Esophagus mucosa (tissue), 1 donor: ENCODE data around the gene SRCAP. TPM values are rescaled to one million over a fixed set of nuclear protein-coding genes. Genes with fewer than 3 reads are reported as not detected.
"Not testable (repeated sequence)": the region's sequence is repeated elsewhere in the genome, so short reads cannot be mapped to it uniquely, and the experiment has no call there.

Experiments used
- ATAC-seq: fragments of 200-7000 bp; cut with Tn5 transposase; one replicate; pipeline ENCODE4 v1.9.1; 2020
- total RNA-seq: library from RNA; stranded (reverse); gene quantifications from one replicate; pipeline ENCODE4 v1.2.4, GENCODE V29; 2023
- donor health status: DM: yes; HTN: yes; CAD: no.

The SRCAP gene
- total RNA-seq, 1 donor from 2014 or later = 29.5 TPM

DNA sequence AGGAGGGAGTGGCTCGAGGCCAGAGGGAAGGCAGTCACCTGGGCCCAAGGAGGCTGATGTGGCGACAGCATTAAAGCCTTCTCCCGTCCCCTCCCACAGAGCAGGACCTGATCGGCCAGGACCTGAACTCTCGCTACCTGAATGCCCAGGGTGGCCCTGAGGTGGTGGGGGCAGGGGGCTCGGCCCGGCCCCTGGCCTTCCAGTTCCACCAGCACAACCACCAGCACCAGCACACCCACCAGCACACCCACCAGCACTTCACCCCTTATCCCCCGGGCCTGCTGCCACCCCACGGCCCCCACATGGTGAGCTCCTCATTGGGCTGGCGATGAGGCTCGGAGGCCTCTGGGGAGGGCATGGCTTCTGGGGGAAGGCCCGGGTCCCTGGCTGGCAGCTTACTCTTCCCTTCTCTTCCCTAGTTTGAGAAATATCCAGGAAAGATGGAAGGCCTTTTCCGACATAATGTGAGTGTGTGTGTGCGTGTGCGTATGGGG, 34.3 kb upstream of the SRCAP start:
- no peak for ATAC-seq

DNA sequence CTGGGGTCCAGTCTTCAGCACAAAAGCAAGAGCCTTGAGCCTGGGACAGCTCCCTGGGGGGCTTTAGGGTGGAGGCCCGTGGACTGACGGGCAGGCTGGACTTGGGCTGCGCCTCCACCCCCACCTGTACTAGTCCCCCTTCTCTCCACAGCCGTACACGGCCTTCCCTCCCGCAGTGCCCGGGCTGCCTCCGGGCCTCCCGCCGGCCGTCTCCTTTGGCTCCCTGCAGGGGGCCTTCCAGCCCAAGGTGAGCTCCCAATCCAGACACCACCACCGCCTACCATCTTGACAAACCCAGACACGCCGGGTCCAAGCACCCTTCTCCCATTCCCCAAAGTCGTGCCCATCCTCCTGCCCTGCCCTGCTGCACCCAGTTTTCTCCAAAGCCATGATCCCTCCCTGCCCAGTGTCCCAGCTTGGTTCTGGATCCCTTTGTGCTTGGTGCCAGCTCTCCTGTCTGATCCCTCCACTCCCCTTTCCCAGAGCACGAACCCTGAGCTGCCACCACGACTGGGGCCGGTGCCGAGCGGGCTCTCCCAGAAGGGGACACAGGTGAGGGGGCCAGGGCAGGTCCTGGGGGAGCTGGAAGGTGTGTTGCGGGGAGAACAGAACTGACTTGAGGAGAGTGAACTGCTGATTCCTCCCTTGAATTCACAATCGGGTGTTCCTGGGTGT, 33.7 kb upstream of the SRCAP start:
- ATAC-seq = no peak

DNA sequence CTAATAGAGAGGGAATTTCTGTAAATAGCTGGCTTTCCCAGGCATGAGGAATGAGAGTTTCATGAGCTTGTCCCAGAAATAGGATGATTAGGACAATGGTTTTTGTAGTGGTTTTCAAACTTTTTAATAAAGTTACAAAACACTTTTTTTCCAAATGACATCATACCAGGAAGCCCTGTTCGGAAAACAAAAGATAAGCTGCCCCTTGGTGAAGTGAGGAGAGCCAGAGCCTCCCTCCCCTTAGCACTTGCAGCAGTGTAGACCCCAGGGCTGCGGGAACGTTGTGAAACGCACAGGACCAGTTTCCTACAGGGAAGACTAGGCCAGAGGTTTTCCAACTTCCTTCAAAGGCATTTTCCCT, 33.2 kb upstream of the SRCAP start:
- ATAC-seq = no peak

DNA sequence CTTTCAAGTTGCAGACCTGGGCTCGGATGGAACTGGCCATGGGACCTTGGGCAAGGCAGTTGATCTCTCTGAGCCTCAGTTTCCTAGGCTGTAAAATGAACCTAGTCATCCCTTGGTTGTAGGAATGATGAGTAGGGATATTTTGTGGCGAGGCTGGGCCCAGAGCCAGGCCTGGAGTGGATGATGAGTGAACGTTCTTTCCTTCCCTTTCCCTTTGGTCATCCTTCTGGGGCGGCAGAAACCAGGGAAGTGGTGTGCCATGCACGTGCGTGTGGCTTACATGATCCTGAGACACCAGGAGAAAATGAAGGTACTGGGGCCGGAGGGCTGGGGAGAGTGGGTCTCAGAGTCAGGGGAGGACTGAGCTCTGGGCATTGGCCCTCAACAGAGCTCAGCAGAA, 32.3 kb upstream of the SRCAP start:
- no peak for ATAC-seq

DNA sequence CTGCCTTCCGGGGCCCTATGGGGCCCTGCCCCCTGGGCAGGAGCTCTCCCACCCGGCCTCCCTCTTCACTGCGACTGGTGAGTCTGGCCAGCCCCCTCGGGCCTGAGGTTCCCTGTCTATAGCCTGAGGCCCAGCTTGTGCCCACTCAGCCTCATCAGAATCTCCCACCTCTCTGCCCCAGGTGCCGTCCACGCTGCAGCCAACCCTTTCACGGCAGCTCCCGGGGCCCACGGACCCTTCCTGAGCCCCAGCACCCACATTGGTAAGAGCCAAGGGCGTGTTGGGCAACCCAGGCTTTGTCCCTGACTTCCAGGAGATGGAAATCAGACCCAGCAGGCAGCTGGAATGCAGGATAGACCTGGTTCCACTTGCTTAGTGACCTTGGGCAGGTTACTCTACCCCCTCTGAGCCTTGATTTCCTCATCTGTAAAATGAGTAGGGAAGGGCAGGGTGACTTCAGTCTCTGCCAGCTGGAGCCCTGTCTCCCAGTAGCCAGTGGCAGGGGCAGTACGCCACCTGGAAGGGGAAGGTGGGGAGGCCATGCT, 31.5 kb upstream of the SRCAP start:
- no peak for ATAC-seq

DNA sequence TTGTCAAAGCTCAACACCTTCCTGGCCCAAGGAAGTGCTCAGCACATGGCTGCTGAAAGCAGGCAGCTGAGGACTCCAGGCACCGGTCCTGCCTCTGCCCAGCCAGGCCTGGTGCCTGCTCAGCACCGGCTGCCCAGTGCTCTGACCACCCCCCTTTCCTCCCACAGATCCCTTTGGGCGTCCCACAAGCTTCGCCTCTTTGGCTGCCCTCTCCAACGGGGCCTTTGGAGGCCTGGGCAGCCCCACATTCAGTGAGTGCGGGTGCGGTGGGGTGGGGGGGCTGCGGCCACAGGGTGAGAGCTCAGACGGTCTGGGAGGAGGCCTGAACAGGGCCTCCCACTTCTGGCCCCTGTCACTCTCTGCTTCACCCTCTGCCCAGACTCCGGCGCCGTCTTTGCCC, 30.6 kb upstream of the SRCAP start:
- no peak for ATAC-seq

DNA sequence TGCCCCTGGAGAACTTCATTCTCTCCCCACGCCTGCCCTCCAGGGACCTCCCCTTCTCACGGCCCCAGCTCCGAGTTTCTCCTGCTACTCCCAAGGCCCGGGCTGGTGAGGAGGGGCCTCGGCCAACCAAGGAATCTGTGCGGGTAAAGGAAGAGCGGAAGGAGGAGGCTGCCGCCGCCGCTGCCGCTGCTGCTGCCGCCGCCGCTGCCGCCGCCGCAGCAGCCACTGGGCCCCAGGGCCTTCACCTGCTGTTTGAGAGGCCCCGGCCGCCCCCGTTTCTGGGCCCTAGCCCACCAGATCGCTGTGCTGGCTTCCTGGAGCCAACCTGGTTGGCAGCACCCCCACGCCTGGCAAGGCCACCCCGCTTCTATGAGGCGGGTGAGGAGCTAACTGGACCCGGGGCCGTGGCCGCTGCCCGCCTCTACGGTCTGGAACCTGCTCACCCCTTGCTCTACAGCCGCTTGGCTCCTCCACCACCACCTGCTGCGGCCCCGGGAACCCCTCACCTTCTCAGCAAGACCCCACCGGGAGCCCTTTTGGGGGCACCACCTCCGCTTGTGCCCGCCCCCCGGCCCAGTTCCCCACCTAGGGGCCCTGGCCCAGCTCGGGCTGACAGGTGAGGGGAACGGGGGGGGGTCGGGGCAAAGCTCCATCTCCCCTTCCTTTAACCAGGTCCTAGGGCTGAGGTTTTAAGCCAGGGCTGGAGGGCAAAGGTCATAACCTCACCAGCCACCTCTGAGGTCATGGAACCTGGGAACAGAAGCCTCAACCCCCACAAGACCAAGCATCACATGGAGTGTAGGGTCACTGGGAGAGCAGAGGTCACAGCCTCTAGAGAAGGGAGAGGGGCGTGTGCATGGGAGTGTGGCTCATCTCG, 29.7 kb upstream of the SRCAP start:
- ATAC-seq = peak; percentile 22

DNA sequence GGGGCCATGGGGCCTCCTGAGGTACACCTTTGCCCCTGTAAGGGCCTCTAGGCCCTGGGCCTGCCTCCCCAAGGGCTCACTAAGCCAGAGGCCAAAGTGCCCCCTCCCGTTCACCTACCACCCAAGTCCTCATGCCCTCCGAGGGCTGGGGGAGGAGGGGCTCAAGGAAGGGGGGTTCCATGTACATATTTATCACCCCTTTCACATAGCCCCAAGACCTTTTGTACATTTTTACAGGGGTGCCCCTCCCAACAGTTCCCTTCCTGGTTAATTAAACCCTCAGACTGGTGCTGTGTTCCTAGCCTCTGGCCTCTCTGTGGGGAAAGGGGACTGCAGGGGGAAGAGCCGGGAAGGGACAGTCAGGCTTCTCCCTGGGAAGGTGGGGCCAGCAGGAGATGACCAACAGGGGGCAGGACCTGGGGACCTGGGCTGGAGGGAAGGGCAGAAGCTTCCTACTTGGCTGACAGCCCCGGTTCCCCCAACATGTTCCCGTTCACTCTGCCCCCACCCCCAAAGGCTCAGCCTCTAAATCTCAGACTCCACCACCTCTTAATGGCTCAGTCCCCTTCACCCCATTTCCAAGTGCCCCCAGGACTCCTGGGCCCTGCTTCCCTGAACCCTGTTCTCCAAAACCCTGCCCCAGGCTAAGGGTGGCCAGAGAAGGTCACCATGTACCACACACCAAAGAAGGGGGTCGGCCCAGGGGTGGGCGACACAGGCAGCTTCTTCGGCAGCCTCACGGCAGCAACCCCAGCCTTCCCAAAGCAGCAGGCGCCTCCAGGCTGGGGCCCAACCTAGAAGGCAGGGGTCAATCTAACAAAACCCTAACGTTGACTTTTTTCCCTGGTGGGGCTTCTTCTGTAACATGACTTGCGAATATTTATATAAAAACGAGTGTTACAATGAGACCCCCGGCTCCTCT, 28.8 kb upstream of the SRCAP start:
- ATAC-seq = no peak

DNA sequence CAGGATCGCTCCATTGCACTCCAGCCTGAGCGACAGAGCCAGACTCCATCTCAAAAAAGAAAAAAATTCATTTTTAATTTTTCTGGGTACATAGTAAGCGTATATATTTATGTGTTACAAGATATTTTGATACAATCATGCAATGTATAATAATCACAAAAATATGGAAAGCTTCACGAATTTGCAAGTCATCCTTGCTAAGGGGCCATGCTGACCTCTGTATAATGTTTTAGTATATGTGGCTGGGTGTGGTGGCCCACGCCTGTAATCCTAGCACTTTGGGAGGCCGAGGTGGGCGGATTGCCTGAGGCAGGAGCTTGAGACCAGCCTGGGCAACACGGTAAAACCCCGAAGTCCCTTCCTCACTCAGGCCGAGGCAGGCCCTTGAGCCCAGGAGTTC, 23.8 kb upstream of the SRCAP start:
- no peak for ATAC-seq

DNA sequence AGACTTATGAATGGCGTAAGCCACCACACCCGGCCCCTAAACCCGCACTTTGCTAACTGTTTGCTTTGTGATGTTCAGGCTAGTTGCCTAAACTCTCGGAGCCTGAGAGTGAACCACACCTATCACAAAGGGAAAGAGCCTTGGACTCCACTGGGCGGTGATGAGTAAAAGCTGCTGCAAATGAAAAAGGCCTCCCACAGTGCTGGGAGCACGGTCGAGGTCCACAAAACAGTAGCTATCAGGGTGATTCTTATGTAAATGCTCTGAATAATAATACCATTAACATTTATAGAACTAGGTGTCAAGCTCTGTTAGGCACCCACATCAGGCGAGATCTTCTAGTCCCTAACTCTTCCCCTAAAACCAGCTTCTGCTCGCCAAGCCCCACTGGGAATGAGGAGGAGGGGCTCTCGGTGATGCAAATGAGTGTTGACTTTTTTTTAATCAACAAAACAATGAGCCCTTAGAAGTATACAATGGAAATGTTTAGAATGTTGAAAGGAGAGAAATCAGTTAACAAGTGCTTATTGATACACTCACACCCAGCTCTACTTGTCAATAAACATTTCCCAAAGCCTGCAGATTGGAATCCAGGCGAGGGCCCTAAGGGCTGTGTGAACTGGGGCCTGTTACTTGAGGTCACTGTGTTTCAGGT, 20.9 kb upstream of the SRCAP start:
- peak; percentile 20 for ATAC-seq

DNA sequence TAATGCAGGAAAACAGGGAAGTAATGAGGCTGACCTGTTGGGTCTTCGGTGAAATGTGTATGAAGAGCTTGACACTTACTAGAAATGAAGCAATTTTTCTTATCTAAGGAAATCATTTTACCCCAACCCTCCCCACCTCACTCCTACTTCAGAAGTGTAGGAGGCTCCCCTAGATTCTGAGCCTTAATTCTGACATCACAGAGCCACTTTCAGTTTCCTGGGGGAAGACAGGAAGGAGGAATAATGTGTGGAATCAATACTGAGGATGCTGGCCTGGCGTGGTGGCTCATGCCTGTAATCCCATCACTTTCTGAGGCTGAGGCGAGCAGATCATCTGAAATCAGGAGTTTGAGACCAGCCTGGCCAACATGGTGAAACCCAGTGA, 20.4 kb upstream of the SRCAP start:
- no peak for ATAC-seq

DNA sequence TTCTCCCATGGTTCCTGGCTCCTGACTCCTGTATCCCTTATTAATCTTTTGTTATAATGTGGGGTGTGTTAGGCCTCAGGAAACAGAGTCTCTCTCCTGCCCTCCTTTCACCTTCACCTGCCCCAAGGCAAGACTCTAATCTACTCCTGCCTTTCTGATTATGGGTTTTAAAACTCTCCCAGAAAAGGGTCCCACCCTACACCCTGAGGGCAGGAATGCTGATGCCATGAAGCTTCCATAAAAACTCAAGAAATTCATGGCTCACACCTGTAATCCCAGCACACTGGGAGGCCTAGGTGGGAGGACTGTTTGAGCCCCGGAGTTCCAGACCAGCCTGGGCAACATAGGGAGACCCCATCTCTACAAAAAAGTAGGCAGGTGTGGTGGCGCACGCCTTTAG, 18.6 kb upstream of the SRCAP start:
- no peak for ATAC-seq

DNA sequence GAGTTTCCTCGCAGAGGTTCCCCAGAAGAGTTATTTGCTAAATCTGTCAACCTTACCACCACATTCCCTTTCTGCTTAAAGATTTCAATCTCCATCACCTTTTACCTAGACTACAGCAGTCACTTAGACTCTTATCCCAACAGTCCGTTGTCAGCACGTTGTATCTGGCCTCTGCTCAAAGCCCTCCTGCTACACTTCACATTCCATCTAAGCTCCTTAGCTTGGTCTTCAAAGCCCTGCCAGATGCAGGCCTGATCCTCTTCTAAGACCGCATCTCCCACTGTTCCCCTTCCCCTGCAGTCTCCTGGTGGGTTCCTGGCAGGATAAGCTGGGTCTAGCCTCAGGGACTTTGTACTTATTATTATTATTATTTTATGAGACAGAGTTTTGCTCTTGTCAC, 10.3 kb upstream of the SRCAP start:
- ATAC-seq = no peak

DNA sequence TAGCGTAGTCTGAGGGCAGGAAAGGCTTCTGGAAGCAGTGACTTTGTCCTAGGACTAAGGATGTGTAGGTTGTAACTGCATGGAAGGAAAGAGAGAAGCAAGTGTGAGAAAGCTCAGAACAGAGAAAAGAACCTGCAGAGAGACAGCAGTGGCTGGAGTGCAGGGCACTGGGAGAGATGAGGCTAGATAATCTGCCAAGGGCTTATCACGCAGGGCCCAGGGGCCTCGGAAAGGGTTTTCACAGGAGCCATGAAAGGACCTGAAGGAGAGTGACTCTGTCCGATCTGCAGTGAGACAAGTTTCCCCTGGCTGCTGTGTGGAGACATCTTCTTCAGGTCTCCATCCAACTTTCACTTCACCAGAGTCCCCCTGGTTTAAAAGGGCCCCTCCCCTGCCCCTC, 7.1 kb upstream of the SRCAP start:
- no peak for ATAC-seq

DNA sequence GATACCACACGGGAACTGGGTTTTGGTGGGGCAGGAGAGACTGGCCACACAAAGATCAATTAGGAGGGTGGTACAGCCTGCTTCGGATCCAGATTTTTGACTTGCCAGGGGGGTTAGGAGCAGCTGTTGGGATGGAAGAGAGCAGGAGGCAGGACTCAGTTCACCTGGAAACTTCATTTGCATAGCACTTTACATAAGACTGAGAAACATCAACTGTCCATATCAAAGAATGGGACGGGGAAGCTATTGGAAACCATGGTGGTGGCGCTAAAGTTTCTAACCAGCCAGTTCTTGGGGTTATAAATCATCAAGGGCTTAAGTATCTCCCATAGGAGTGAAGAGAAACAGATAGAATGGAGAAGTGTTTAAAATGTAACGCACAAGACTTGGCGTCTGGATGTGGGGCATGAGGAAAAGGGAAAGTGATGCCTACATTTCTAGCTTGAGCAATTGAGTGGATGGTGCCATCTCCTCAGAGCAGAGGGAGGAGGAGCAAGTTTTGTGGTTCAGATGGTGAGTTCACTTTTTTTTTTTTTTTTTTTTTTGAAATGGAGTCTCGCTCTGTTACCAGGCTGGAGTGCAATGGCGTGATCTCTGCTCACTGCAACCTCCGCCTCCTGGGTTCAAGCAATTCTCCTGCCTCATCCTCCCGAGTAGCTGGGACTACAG, 6.4 kb upstream of the SRCAP start:
- no peak for ATAC-seq

DNA sequence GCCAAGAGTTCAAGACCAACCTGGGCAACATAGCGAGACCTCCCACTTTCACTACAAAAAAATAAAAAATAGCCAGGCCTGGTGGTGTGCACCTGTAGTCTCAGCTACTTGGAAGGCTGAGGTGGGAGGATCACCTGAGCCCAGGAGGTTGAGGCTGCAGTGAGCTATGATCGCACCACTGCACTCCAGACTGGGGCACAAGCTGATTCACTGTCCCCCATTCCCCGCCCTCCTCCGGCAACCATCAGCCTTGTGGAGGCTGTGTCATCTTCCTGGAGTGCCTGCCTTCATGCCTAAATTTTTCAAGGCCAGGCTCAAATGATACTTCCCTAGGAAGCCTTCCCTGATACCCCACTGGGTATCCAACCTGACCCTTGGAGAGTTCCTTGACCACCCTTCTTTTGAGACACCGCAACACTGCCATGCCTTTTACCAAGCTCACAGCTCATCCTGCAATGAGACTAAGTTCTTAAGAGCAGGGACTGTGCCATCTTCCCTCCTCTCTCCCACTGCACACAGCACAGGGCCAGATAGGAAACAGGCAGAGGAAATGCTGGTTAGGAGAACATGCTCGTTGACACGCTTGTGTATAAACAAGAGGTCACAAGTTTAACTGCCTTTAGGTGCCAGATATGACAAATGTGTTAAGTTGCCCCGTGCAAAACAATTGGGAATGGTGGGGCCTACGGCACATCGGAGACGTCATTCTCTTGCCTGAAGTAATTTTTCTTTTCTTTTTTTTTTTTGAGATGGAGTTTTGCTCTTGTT, 3.9 kb upstream of the SRCAP start:
- ATAC-seq = no peak

DNA sequence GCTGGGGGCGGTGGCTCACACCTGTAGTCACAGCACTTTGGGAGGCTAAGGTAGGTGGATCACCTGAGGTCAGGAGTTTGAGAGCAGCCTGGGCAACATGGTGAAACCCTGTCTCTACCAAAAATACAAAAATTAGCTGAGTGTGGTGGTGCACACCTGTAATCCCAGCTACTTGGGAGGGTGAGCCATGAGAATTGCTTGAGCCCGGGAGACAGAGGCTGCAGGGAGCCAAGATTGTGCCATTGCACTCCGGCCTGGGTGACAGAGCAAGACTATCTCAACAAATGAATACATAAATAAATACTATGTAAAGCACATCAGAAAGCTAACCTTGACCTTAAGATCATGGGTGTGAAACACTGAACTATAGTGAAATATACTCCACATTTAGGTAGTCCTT, 2.3 kb upstream of the SRCAP start:
- not testable (repeated sequence) for ATAC-seq

DNA sequence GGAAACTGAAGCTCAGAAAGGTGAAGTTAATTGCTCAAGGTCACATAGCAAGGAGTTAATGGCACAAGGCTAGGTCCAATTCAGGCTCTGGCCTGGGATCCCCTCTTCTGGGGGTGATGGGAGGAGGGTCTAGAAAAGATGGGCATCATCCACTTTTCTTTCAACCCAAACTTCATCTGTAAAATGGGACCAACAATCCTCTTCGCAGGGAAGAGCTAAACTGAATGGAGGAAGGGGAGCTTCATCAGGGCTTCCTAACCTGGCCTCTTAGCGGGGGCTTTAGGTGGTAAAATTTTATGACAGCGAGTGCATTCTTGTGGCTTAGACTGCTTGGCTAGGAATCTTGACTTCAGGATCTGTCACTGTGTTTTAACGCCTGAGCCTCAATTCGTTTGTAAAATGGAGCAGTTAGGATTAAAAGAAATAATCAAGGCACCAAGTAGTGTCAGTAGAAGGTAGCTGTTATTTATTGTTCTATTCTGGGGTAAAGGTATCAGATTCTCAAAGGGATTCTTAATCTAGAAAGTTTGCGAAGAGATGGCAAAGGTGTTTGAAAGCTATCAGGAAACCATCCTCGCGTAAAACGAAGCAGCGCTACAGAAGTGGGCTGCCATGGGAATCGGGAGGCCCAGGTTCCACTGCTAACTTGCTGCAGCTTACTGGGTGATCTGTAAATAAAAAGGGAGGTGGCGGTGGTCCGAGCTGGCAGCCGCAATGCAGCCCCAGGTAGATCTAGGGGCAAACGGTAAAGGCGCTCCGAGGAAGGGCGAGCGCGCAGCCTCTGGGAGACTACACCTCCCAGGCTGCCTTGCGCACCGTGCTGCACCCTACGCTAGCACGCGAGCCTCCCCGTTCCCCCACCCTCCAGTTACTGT, 1.5 kb upstream of the SRCAP start:
- peak; percentile 94 for ATAC-seq

DNA sequence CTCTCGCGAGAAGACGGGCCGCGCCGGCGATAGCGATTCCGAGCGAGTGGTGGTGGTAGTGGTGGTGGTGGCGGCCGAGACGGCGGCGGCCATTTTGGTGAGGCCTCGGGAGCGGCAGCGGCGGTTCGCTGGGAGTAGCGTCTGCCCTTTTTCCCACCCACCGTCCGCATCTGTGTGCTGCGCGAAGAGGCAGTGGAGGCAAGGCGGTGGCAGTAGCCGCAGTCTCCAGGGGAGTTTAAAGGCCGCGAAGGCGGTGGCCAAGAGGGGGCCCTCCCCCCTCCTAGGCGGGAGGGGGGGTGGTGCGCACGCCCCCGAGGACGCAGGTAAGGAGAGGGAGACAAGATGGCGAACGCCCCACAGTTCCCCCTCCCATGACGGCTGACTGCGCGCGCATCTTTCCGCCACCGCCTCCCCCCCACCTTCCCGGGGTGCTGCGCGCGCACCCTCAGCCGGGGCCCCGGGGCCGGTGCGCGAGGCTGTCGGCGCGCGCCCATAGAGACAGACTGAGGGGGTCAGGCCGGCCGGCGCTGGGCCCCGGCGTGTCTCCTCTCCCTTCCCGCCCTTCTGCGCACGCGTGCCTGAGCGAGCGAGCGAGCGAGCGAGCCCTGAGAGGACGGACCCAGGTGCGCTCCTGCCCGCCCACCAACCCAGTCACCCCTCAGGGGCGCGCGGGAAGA, 694 bp upstream of the SRCAP start:
- ATAC-seq = peak; percentile 90
